ENCODE data around the gene CAMTA1.

The CAMTA1 gene

GRCh38 chr1:7501084-7501491 is 715.8 kb downstream of the CAMTA1 start:
- DNase-seq: no peak
- in situ Hi-C loops (cut with HindIII; ENCODE audit: low pct_ligation_motif_present, low pct_unique_long_range_greater_than_20kb, low sequenced_read_pairs): no loop called here

GRCh38 chr1:7501723-7502603 is 716.7 kb downstream of the CAMTA1 start:
- in situ Hi-C loops (cut with HindIII; ENCODE audit: low pct_ligation_motif_present, low pct_unique_long_range_greater_than_20kb, low sequenced_read_pairs): no loop called here

DNA sequence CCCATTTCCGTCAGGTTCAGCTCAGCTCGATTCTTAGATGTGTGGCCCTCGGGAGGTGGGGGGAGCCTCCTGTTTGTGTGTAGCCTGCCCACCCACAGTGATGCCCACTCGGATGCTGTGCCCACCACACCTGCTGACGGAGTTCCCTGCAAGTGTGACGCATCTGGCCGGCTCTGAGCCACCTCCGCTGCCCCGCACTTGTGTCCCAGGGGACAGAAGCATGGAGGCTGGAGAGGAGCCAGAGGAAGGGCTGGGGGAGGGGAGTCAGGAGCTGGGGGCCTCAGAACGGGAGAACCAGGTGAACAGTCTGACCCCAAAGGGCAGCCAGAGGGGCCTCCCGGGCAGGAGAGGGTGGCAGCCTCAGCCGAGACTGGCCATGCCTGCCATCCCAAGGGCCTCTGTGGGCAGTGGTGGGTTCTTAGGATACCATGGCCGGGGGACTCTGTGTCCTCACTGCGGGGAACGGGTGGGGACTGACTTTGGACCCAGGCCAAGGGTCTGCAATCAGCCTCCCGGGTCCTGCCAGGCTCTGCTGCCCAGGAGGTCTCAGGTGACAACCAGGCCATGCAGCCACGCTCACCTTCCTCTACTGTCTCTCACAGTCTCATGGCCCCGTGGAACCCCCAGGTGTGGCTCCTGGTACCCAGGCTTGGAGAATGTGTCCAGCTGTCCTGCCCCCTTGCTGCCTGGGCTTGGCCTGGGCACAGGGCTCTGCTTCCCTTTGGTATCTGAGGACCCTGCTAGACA is 718.6 kb downstream of the CAMTA1 start:
- in situ Hi-C loops (cut with HindIII; ENCODE audit: low pct_ligation_motif_present, low pct_unique_long_range_greater_than_20kb, low sequenced_read_pairs): no loop called here
- DNase-seq: no peak

More at GRCh38 chr1:7501723-7502603, 716.7 kb downstream of the CAMTA1 start:
- DNase-seq: no peak

DNA sequence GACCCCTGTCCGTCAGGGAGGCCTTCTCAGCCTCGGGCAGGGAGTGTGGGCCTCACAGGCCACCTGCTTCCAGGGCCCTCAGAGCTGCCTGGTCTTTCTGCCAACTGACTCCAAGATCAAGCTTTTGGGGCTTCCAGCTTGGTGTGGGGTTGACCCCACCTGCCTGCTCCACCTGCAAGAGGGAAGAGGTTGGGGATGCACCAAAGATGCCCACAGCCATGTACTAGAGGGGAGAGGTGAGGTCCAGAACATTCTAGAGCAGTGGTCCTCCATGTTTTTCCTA is 719.1 kb downstream of the CAMTA1 start:
- DNase-seq: no peak
- in situ Hi-C loops (cut with HindIII; ENCODE audit: low pct_ligation_motif_present, low pct_unique_long_range_greater_than_20kb, low sequenced_read_pairs): no loop called here

DNA sequence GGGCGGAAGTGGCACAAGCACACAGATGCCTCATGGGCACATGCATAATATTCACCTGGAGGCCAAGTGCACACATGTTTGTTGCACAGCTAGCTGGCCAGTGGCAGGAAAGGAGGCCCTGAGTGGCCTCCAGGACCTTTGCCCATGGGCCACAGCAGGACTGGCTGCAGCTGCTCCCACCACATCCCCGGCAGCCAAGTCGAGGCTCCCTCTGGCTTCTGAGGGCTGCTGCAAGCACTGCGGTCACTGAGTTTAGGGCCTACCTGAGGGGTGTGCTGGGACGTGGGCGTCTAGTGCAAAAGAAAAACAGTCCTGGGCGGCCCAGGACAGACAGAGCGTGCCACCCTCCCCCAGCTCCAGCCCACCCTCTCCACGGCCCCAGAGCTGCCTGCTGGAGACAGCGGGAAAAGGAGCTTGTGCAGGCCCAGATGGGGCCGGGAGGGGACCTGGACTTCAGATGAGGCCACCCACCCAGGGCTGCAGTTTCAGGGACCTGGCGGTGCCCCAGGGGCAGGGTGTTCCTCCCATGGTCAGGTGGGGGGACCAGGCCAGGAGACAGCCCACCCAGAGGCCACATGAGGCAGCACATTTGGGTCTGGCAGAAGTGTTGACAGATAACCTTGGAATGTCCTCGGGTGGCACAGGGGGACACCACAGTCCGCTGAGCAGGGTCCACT is 720.0 kb downstream of the CAMTA1 start:
- in situ Hi-C loops (cut with HindIII; ENCODE audit: low pct_ligation_motif_present, low pct_unique_long_range_greater_than_20kb, low sequenced_read_pairs): no loop called here
- DNase-seq: no peak

DNA sequence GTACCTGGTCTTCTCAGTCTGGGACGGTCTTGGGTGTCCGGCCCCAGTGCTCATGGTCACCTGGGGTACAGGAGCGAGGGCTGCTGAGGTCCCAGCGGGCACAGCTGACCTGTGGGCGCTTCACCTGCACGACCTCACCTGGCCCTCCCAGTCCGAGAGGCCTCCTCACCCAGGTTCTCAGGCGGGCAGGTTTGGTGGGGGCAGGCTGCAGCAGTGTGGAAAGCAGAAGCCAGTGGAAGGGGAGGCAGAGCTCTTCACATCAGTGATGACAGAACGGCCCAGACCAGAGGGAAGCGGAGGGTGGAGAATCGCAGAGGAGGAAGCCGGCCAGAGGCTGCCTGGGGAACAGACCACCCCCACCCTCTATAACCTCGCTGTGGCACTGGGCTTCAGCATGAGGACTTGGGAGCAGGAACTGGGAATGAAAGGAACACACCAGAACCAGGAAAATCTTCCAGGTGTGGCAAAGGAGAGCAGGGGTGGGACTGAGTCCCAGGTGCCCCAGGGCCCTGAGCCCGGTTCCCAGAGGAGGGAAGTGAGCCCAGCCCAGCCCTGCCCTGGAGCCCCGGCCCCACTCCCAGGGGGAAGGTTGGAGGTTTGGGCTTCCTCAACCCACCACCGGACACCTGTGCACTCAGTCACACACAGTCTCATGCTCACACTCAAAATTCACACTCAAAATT is 720.7 kb downstream of the CAMTA1 start:
- in situ Hi-C loops (cut with HindIII; ENCODE audit: low pct_ligation_motif_present, low pct_unique_long_range_greater_than_20kb, low sequenced_read_pairs): no loop called here

GRCh38 chr1:7506454-7507284 is 721.4 kb downstream of the CAMTA1 start:
- DNase-seq: no peak
- in situ Hi-C loops (cut with HindIII; ENCODE audit: low pct_ligation_motif_present, low pct_unique_long_range_greater_than_20kb, low sequenced_read_pairs): no loop called here

More for the DNA sequence above, 720.7 kb downstream of the CAMTA1 start:
- DNase-seq: no peak

- DNase-seq: no peak
- in situ Hi-C loops (cut with HindIII; ENCODE audit: low pct_ligation_motif_present, low pct_unique_long_range_greater_than_20kb, low sequenced_read_pairs): no loop called here
Measured at GRCh38 chr1:7507285-7508019, 722.2 kb downstream of the CAMTA1 start.

GRCh38 chr1:7508052-7508933 is 723.0 kb downstream of the CAMTA1 start:
- in situ Hi-C loops (cut with HindIII; ENCODE audit: low pct_ligation_motif_present, low pct_unique_long_range_greater_than_20kb, low sequenced_read_pairs): no loop called here

GRCh38 chr1:7508934-7509519 is 723.8 kb downstream of the CAMTA1 start:
- in situ Hi-C loops (cut with HindIII; ENCODE audit: low pct_ligation_motif_present, low pct_unique_long_range_greater_than_20kb, low sequenced_read_pairs): no loop called here
- DNase-seq: no peak

More at GRCh38 chr1:7508052-7508933, 723.0 kb downstream of the CAMTA1 start:
- DNase-seq: no peak

DNA sequence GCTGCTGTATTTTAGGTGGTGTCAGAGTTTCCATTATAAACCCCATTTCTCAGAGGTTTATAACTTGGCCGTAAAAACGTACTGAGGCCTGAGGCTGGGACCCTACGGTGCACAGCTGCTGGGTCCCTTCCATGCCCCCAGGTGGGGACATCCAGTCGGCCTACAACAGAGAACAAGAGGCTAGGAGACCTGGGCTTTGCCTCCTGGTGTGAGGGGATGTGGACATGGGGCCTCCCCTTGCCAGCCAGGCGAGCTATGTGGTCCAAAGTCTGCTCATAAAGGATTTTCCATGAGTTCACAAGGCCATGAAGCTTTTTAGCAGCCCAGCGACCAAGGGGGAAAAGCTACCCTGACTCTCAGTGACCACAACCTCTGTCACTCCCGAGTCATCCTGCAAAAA is 724.3 kb downstream of the CAMTA1 start:
- DNase-seq: no peak
- in situ Hi-C loops (cut with HindIII; ENCODE audit: low pct_ligation_motif_present, low pct_unique_long_range_greater_than_20kb, low sequenced_read_pairs): no loop called here

DNA sequence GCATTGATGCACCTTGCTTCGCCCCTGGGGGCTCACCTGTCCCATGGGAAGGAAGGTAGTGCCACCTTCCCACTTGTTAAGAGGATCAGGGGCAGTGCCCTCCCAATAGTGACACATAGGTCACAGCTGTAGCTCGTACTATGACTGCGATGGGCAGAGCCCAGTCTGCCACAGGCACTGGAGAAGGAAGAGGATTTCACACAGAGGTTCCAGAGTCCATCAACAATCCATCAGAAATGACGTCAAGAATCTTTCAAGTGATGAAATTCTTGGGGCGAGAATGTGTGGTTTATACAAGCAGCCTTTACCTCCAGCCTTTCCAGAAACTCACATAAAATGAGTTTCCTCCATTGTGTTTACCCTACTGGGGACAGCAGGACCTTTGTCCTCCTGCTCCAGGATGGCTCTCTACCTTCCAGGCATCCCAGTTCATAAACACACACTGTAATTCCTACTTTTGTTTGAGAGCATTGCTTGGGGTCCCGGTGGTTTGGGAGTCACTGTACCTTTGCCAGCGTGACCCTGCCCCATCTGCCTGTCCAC is 725.2 kb downstream of the CAMTA1 start:
- in situ Hi-C loops (cut with HindIII; ENCODE audit: low pct_ligation_motif_present, low pct_unique_long_range_greater_than_20kb, low sequenced_read_pairs): no loop called here

GRCh38 chr1:7511381-7511780 is 726.1 kb downstream of the CAMTA1 start:
- in situ Hi-C loops (cut with HindIII; ENCODE audit: low pct_ligation_motif_present, low pct_unique_long_range_greater_than_20kb, low sequenced_read_pairs): no loop called here
- no peak for DNase-seq

More for the DNA sequence above, 725.2 kb downstream of the CAMTA1 start:
- no peak for DNase-seq

DNA sequence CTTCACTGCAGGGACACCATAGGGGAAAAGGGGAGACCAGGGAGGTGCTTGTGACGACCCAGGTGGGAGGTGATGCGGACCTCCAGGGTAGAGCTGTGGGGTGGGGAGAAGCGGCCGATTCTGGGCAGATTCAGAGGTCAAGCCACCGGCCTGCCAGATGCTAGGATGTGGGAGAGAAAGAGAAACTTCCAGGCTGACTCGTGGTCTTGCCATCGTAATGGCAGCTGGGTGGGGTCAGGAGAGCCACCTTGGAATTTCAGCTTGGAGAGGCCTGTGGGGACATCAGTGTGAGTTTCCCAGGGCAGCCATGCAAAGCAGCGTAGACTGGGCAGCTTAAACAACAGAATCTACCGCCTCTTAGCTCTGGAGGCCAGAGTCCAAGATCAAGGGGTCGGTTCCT is 727.8 kb downstream of the CAMTA1 start:
- DNase-seq: no peak
- in situ Hi-C loops (cut with HindIII; ENCODE audit: low pct_ligation_motif_present, low pct_unique_long_range_greater_than_20kb, low sequenced_read_pairs): no loop called here

GRCh38 chr1:7515175-7515574 is 729.9 kb downstream of the CAMTA1 start:
- in situ Hi-C loops (cut with HindIII; ENCODE audit: low pct_ligation_motif_present, low pct_unique_long_range_greater_than_20kb, low sequenced_read_pairs): no loop called here

GRCh38 chr1:7515904-7516303 is 730.6 kb downstream of the CAMTA1 start:
- DNase-seq: no peak
- in situ Hi-C loops (cut with HindIII; ENCODE audit: low pct_ligation_motif_present, low pct_unique_long_range_greater_than_20kb, low sequenced_read_pairs): no loop called here

More at GRCh38 chr1:7515175-7515574, 729.9 kb downstream of the CAMTA1 start:
- DNase-seq: no peak
